HTERT RPE-1 (cell line): ENCODE results near the gene EPB41.

Experiments
- in situ Hi-C: fragments of 300-500 bp; cut with MboI; formaldehyde crosslinking; loops from 4 replicates; pipeline ENCODE4 v1.14.3; 2020; ENCODE audit warnings: low sequenced_read_pairs

Gene EPB41

DNA sequence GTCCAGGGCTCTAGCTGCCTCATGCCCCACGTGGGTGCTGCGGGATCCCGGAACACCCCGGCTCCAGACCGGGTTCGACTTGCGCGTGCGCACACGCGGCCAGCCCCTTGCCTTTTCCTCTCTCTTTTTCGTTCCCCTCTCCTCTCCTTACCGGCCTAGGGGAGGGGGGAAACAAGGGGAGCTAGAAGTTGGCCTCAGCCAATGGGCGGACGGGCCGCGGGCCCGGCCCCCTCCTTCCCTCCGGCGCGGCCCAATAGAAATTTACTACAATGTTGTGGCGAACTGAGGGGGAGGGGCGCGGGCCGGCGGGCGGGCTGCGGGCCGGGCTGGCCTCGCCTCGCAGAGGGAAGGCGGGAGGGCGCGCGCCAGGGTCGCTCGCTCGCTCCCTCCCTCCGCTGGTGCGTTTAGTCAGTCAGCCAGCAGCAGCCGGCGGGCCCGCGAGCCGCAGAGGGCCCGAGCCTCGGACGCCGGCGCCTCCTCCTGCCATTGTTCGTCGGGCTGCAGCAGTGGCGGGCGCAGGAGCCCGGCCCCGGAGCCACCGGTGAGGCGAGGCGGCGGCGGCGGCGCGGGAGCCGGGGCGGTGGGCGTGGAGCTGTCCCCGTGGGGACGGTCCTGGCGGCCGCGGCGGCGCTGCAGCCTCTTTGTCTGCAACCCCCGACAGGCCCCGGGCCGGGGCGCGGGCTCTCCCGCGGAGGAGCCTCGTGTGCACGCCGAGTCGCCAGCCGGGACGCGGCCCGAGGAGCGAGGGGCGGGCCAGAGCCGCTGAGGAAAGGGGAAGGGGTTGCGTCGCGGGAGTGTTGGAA, at the start of gene EPB41:
Gene EPB41, plus strand, starts transcription at position 342 of the 803 bp plus-strand sequence. CDS start 72,869 bp downstream, outside the sequence.
- in situ Hi-C loops = no loop called here

DNA sequence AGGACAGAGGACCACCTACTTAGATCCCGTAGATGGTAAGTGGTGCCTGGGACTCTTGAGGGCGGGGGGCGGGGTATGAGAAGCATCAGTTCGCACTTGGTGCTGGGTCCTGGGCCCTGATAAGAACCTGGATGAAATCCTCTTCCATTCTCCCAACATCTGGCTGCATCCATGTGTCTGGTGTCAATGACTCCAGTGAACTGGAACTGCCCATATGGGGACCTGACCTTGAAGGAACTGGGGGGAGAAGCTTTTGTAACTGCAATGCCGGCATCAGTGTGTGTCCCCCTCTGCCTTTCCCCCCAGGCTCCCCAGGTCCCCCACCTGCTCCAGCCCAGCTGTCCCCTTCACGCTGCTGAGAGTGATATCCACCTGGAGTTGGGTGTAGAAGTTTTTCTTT, 49.7 kb upstream of the EPB41 start:
- in situ Hi-C loops = no loop called here

DNA sequence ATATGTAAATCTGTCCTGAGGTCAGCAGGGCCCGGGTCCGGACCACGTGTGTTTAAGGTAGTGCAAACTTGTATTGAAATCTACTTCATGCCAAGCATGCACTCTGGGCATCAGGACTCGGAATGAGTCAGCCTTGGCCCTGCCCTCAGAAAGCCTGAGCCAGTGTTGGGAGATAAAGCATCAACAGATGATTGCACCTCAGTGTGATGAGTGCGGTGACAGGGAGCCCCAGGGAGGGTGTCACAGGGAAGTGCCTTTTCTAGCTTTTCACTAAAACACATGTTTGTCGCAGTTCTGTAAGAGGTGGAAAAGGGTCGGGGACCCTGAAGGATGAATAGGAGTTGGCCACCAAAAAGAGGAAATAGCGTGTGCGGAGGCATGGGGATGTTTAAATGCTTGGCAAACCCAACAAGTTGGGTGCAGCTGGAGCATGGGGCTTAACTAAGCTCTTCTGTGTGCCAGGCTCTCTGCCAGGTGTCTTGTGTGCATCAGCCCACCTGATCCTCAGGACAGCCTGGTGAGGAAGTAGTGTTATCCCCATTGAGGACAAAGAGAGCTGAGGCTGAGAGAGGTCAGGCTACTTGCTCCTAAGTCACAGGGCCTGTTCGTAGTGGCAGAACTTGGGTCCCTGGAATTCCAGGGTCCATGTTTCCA, 48.2 kb upstream of the EPB41 start:
- in situ Hi-C loops = no loop called here

DNA sequence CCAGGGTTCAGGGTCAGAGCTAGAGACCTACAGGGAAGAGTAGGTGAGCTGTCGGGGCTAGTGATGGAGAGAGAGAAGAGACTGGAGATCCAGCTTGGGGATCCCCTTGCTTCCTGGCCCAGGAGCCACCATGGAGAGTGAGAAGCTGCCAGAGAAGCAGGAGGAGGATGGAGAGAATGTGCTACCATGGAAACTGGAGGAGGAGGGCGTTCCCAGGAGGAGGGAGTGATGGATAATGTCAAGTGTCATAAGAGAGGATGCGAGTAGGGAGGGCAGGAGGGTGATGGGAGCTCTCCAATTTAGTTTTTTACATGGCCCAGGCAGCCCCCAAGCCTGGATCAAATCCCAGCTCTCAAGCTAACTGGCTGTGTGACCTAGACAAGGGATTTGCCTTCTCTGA, 46.5 kb upstream of the EPB41 start:
- in situ Hi-C loops = no loop called here

DNA sequence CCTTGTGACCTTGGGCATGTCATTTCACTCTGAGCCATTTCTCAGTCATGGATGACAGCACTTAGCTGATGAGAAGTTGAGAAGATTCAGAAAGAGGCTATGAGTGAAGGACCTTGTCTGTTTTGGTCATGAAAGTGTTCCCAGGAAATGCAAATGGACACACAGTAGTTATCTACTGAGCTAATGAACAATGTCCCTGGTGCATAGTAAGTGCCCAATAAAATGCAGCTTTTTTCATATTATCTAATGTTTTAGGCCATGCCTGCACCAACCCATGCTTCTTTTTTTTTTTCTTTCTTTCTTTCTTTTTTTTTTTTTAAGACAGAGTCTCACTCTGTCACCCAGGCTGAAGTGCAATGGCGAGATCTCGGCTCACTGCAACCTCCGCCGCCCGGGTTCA, 44.4 kb upstream of the EPB41 start:
- in situ Hi-C loops = no loop called here

DNA sequence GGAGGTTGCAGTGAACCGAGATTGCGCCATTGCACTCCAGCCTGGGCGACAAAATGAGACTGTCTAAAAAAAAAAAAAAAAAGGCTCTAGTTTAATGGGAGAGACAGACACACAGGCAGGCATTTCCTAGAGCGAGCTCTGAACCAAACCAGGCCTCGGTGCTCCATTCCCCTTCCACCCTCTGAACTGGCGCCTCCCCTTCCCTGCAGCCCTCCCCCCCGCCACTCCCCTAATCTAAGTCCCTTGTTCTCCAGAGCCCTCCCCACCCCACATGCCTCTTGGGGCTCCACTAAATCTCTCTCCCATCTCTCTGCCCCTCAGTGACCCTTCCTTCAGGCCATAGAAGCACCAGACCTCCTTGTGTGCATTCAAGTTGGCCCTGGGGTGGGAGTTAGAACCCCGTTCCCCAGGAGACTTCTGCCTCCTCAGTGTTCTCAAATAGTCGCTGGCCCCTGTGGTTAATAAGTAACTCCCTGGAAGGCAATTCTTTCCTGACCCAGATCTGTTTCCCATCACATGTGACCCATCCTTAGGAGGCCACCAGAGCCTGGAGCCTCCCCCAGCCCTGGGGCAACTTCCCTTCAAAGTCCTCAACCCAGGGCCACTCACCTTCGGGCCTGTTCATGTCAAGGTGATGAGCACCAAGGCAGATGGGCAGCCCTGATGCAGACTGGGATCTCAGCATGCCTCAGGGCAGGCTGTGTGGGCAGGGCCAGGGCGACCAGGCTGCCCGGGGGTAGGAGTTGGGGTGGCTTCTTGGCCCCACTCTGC, 42.6 kb upstream of the EPB41 start:
- in situ Hi-C loops = no loop called here

DNA sequence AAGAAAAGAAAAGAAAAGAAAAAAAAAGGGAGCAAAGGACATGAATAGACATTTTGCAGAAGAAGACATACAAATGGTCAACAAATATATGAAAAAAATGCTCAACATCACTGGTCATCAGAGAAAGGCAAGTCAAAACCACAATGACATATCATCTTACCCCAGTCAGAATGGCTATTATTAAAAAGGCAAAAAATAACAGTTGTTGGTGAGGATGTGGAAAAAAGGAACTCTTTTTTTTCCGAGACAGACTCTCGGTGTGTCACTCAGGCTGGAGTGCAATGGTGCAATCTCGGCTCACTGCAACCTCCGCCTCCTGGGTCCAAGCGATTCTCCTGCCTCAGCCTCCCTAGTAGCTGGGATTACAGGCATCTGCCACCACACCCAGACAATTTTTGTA, 39.2 kb upstream of the EPB41 start:
- in situ Hi-C loops = loop anchor here (25.0 kb wide), 1 partner anchor 312 kb away; the partner anchor contains the start of gene SRSF4

DNA sequence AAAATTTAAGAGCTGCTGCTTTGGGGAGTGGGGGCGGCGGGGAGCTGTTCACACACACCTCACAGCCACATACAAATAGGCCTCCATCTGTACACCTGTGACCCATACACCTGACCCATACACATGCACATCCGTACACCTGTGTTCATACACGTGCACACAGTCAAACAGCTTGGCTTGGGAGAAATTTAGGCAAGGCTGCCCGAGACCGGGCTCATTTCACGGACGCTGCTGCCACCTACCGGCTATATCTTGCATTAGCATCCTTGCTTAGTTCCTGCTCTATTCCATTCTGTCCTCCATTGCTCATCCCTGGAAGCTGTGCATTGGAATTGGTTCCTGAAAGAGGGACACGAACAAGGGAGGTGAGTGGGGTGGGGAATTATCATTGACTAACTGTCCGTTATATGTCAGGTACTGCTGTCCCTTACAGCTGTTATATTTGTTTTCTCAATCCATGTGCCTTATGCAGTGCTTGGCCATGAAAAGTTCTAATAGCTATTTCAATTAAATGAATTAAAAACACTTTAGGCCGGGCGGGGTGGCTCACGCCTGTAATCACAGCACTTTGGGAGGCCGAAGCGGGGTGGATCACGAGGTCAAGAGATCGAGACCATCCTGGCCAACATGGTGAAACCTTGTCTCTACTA, 37.1 kb upstream of the EPB41 start:
- in situ Hi-C loops = loop anchor here (25.0 kb wide), 1 partner anchor 310 kb away; the partner anchor contains the start of gene SRSF4

DNA sequence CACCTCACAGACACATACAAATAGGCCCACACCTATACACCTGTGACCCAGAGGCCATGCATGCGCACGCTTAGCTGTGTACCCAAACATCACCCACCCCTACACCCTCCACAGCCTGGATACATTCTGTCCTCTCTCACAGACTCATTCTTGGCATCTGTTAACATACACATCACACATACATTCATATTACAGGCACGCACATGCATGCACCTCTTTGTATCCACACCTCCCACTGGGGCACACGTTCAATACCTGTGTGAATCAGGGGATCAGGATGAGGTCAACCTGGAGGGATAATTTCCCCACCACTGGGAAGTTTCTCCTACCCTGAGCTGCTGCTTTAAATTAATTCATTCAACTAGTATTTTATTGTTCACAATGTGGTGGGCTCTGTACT, 35.6 kb upstream of the EPB41 start:
- in situ Hi-C loops = loop anchor here (25.0 kb wide), 1 partner anchor 309 kb away; the partner anchor contains the start of gene SRSF4

DNA sequence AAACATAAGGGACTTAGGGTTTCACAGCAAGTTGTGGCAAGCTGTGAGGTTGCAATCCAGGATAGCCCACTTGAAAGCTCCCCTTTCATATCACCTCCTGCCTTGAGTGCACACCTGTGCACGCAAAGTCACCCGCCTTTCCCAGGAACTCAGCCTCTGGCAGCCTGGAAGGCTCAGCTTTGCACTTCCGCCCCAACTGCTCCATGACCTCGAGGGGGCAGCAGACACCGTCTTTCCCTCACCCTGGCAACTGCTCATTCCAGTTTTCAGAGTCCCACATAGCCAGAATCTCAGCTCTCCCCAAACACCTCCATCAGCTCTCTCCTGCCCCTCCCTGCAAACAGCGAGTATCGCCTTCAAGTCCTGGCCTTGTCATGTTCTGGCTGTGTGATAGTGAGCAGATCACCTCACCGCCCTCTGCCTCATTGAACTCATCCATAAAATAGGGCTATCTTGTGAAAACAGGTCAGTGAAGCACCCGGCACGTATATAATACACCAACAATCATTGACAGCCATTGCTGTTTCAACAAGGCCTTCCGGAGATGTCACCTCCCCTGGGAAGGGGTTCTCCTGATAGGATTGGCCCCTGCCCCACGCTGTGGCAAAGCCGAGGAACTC, 32.2 kb upstream of the EPB41 start:
- in situ Hi-C loops = loop anchor here (25.0 kb wide), 1 partner anchor 305 kb away; the partner anchor contains the start of gene SRSF4

DNA sequence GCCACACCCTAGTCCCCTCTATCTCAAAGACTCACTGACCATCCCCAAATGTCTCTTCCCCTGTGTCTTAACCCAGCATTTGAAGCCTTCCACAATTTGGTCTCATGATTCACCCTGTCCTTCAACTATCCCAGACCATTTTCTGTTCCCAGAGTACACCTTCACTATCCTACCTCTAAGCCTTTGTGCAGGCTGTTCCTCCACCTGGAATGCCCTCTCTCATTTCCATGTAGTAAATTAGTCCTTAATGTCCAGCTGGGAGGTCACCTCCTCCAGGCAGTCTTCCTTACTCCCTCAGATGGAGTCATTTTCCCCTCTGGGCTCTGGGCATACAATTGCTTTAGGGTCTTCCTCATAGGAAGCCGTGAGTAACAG, 31.1 kb upstream of the EPB41 start:
- in situ Hi-C loops = loop anchor here (25.0 kb wide), 1 partner anchor 304 kb away; the partner anchor contains the start of gene SRSF4

DNA sequence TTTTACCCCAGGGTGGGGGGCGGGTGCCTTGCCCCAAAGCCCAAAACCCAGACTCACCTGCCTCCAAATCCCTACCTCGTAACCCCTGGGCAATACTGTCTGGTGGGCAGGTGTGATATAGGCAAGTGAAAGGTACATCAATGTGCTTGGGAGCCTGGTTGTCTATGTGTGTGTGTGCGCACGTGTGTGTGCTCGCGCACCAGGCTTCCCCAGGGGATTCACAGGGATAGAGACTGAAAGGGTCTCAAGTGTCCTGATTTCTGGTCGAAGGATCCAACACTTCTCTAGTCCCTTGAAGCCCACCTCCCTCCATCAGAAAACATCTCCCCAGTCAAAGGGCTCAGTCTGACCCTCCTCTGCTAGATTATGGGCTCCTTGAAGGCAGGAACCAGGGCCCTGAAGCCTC, 28.9 kb upstream of the EPB41 start:
- in situ Hi-C loops = loop anchor here (25.0 kb wide), 1 partner anchor 302 kb away; the partner anchor contains the start of gene SRSF4

DNA sequence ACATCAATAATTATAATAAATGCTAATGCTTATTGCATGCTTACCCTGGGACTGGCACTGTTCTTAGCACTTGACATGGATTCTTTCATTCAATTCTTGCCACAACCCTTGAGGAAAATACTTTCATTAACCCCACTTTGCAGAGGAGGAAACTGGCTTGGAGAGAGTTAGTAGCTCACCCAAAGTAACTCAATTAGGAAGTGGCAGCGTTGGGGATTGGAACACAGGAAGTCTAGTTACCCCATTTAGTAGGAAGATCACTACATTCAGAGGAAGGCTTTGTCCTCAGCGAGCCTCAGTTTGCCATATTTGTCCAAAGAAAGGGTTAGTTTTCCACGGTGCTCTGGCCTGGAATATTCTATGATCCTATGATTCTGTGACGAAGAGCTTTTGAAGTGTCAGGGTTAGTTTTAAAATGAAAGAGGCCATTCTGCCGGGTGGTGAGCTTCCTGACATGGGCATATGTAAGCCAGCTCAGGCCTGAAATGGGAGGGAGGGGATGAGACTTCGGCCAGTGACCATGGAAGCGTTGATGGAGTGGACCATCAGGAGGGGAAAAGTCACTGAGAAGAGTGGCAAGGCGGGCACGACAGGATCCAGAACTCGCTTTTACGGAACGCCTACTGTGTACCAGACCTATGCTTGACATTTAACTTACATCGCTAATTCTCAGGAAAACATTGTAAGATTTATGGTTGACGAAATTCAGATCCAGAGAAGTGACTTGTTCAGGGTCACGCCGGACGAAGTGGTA, 28.2 kb upstream of the EPB41 start:
- in situ Hi-C loops = loop anchor here (25.0 kb wide), 1 partner anchor 301 kb away; the partner anchor contains the start of gene SRSF4

DNA sequence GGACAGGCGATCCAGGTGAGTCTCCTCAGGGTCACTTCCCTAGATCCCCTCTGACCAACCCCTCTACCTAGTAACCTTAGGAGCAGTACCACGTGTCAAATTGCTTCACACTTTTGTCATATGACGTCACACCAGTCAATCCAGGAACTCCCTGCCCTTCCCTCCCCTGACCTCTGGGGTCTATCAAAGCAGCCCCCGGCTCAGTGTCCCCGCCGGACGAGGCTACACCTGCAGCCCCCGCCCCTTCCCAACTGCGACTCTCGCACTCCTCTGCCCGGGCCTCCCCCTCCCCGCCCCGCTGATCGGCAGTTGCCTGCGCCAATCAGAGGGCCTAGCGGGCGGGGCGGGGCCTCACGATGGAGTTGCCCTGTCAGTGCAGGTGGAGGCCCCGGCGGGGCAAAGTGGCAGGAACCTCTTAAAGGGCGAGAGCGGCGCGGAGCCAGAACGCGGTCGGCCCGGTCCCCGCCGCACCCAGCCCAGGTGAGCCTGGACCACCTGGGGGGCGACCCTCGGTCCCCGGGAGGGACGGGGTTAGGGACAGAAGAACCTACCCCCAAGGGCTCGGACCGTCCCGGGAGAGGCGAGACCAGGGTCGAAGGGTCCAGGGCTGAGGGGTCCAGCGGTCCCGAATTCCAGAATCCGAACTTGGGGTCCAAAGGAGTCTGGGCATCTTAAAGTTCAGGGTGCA, 27.5 kb upstream of the EPB41 start:
- in situ Hi-C loops = loop anchor here (25.0 kb wide), 1 partner anchor 300 kb away; the partner anchor contains the start of gene SRSF4

DNA sequence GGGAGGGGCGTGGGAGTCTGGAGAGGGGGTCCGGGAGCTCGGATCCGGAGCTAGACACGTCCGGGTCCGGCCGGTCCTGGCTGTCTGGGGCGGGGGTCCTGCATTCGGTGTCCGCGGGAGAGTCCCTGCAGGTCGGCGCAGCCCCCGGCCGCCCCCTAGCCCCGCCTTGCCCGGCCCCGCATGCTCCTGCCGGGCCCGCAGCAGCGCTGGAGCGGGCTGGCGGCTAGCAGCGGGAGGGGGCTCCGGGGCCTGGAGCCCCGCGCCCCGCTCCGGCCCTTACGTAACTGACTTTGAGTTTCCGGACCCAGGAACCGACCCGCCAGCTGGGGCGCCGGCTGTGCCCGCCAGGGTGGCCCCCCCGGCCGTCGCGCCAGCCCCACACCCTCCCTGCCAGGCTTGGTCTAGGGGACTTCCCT, 26.9 kb upstream of the EPB41 start:
- in situ Hi-C loops = loop anchor here (25.0 kb wide), 1 partner anchor 300 kb away; the partner anchor contains the start of gene SRSF4

DNA sequence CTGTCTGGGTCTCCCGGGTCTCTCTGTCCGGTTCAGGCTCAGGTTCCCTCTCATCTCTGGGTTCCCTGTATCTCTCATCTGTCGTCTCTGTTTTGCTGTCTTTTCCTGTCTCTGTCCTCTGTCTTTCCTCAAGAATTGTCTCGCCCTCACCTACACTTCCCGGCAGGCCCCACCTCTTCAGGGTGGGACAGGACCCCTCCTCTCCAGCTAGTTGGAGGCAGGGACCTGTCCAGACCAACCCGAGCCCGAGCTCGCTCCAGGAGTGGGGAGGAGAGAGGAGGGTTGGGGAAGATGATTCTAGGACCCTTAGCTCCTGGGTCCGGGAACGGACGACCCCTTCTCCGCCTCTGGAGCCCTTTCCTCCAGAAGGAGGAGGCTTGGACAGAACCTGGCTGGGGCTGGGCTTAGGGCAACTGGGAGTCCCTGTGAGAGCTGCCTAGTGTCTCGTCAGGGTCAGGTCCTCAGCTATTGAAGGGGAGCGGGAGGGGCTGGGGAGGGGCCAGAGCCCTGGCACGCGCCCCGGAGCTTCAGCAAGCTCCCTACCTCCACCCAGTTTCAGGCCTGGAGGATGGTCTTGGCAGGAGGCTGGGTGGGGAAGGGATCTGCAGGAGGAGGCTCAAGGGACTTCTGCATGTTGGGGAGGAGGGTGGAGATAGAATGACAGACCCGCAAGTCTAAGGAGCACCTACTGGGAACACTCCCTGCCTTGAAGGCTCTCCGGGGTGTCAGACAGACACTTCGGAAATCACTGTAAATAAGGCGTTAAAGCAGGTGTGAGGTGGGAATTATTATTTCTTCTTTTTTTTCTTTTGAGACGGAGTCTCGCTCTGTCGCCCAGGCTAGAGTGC, 26.3 kb upstream of the EPB41 start:
- in situ Hi-C loops = loop anchor here (25.0 kb wide), 1 partner anchor 299 kb away; the partner anchor contains the start of gene SRSF4

DNA sequence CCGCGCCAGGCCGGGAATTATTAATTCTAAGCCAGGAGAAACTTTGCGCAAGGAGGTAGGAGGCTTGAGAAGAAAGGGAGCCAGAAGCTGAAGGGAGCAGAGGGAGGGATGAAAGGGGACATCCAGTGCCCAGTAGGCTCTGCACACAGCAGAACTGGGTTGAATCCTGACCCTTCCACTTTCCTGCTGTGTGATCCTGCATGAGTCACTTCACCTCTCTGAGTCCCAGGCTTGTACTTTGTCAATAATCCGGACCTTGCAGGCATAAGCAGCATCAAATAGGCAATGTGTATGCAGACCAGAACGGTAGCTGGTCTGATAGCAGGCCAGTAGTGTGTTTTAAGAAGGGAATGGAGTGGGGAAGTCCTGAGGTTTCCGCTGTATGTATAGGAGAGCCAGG, 25.5 kb upstream of the EPB41 start:
- in situ Hi-C loops = loop anchor here (25.0 kb wide), 1 partner anchor 298 kb away; the partner anchor contains the start of gene SRSF4

DNA sequence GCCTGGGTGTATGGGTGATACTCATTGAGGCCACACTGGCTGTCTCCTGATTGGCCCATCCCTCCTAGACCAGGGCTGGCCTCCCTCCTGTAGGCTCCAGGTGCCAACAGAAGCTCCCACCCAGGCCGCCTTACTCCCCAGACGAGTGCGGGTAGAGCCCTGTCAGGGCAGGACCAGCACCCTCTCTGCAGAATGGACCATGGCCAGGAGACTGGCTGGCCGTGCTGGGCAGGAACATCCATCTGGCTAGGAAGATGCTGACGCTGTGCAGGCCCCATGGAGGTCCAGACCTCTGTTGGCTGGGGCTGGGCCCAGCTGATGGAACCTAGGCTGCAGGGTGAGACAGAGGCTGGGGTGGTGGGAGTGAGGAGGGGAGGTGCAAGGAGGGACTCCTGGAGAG, 25.0 kb upstream of the EPB41 start:
- in situ Hi-C loops = loop anchor here (25.0 kb wide), 1 partner anchor 298 kb away; the partner anchor contains the start of gene SRSF4
